Retinal pigment epithelial cell (primary cell): ENCODE measurements around the gene ALOX5AP.

ENCODE experiments used
- DNase-seq: peaks from one replicate; pipeline ENCODE4 v3.0.0-alpha.2; 2010; ENCODE audit warnings: low read depth
- H3K4me3 ChIP-seq: 2 replicates; pipeline ENCODE4 v1.5.1; 2011; ENCODE audit warnings: mild to moderate bottlenecking, low read length, control low read depth, moderate library complexity
- TF ChIP-seq, protein P1 (sequence below): conservative IDR thresholded peaks from 2 replicates; pipeline ENCODE4 v1.5.1; 2011; ENCODE audit warnings: low read depth, low read length, control low read depth, inconsistent platforms

Gene ALOX5AP

DNA sequence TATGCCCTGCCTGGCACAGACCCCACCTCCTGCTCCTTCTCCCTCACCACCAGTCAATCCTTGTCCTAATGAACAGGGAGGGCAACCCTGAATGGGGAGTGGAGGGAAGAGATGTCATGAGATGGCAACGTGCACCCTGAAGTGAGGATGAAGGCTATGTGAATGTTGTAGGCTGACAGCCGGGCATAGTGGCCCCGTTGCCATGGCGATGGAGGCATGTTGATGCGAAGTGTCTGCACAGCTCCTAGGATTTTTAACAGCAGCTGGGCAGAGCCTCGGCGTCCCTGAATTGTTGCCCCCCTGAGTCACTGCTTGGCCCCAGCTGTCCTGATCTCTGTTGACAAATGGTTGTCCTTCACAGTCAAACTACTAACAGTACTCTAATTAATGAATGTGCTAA is 4.8 kb upstream of the ALOX5AP start:
- no peak overlapping the region for H3K4me3 ChIP-seq
- no peak for DNase-seq
- TF ChIP-seq, protein P1, sequence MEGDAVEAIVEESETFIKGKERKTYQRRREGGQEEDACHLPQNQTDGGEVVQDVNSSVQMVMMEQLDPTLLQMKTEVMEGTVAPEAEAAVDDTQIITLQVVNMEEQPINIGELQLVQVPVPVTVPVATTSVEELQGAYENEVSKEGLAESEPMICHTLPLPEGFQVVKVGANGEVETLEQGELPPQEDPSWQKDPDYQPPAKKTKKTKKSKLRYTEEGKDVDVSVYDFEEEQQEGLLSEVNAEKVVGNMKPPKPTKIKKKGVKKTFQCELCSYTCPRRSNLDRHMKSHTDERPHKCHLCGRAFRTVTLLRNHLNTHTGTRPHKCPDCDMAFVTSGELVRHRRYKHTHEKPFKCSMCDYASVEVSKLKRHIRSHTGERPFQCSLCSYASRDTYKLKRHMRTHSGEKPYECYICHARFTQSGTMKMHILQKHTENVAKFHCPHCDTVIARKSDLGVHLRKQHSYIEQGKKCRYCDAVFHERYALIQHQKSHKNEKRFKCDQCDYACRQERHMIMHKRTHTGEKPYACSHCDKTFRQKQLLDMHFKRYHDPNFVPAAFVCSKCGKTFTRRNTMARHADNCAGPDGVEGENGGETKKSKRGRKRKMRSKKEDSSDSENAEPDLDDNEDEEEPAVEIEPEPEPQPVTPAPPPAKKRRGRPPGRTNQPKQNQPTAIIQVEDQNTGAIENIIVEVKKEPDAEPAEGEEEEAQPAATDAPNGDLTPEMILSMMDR = no peak

- H3K4me3 ChIP-seq = no peak overlapping the region
- TF ChIP-seq, protein P1 = no peak
- no peak for DNase-seq
These were observed 3.8 kb upstream of the ALOX5AP start for GRCh38 chr13:30731361-30732045.

- DNase-seq = no peak
- TF ChIP-seq, protein P1 = no peak
- H3K4me3 ChIP-seq = no peak overlapping the region
These were observed 3.3 kb upstream of the ALOX5AP start for GRCh38 chr13:30732046-30732390.

DNA sequence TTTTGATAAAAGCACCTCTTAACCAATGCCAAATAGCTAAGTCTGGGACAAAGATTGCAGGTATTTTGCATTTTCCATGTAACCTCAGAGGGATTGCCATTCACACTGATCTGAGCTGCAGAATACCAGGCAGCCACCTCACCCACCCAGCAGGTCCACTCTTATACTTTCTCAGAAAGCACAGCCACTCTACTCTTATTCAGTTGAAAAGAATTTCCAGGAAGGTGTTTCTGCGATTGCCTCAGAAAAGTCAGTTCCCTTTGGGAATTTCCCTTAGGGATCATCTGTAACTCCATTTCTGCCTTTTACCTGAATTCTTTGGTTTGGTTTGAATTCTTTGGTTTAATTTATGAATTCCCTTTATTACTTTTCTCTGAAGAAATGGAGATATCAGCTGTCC is 904 bp upstream of the ALOX5AP start:
- no peak for DNase-seq
- TF ChIP-seq, protein P1 = no peak
- H3K4me3 ChIP-seq = no peak overlapping the region

DNA sequence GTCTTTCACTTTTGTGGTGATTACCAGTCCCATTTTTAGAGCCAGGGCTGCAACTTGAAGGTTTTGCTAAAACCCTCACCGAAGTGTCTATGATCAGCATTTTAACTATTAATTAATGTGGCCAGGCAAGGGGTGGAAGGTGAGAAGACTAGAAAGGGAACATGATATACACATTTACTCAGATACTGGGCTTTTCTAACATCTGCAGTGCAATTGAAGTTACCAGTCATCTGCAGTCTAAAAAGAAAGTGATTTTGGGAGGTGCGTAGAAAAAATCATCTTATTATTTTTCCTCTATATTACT is 481 bp downstream of the ALOX5AP start:
- TF ChIP-seq, protein P1 = no peak
- no peak for DNase-seq
- no peak overlapping the region for H3K4me3 ChIP-seq

DNA sequence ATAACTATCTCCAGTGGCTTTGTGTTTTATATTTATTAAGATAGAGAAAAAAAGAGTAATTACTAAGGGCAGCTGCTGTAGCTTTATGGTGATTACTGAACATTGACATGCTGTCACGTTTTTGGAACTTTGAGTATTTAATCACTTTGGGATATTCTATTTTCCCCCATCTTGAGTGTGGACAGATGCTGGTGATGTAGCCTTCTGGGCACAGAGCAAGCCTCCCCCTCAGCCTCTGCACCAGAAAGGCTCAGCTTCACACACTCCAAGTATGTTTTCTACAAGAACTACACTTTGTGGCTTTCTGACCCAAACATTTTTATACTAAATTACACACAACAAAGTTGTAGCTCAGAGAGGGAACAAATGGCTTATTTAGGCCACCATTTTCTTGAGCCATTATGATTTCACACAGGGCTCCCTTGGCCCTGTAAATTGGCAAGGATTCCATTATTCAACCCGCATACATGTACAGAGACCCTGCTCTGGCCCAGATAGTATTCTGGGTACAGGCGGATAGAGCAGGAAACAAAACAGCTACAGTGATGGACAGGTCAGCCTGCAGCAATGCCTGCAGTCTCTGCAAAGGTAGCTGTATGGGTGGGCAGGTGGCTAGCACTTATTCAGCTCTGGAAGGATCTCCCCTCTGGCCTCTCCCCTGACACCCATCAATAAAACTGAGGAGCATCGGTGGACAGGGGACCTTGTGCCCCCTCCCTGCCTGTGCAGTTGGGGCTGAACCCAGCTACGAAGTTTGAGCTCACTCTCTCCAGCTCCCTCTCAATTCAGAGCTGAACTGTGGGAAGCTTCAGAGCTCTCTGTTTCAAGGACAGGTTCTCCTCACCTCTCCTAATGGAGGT is 1.3 kb downstream of the ALOX5AP start:
- TF ChIP-seq, protein P1 = no peak
- H3K4me3 ChIP-seq = no peak overlapping the region
- DNase-seq = no peak
